HEK293 (cell line): ENCODE measurements around the gene GPATCH4.

ENCODE experiments used
- CTCF ChIA-PET: fragments of 350-600 bp; formaldehyde crosslinking; extraction: SDS; loops from one replicate; lab custom pipeline; 2021; ENCODE audit warnings: antibody characterized with exemption; lab: Yijun Ruan, JAX
- POLR2A ChIA-PET: fragments of 300-600 bp; formaldehyde crosslinking; extraction: SDS; loops from one replicate; lab custom pipeline; 2020; ENCODE audit warnings: antibody characterized with exemption, inconsistent platforms; lab: Yijun Ruan, JAX
- H3K27ac ChIP-seq: fragments of 200-500 bp; sonication (Bioruptor generic); 2 replicates; pipeline ENCODE4 v1.5.1; 2014; ENCODE audit warnings: low read depth, low read length, control low read depth, inconsistent platforms; ENCODE audit errors: extremely low read depth
- H3K36me3 ChIP-seq, 2 experiments: fragments of 200-500 bp in 1 of 2; sonication (Bioruptor generic) in 1 of 2; 1 replicate in 1 of 2; 2 replicates in 1 of 2; pipeline ENCODE4 v1.5.1; 2014 to 2017; ENCODE audit warnings: inconsistent platforms in 2 of 2, low read length in 2 of 2; ENCODE audit not compliant: control insufficient read depth in 2 of 2, insufficient read depth in 1 of 2
- H3K4me1 ChIP-seq: fragments of 200-500 bp; sonication (Bioruptor generic); 2 replicates; pipeline ENCODE4 v1.5.1; 2014; ENCODE audit warnings: mild to moderate bottlenecking, low read length, inconsistent platforms; ENCODE audit not compliant: control insufficient read depth, insufficient read depth
- H3K4me3 ChIP-seq: 2 replicates; pipeline ENCODE4 v1.5.1; 2011; ENCODE audit warnings: low read depth, mild to moderate bottlenecking, control low read depth, low read length, moderate library complexity
- H3K9me3 ChIP-seq: fragments of 200-500 bp; sonication (Bioruptor generic); 2 replicates; pipeline ENCODE4 v1.5.1; 2014; ENCODE audit warnings: low read depth, low read length, inconsistent platforms; ENCODE audit not compliant: control insufficient read depth, insufficient read depth
- FEZF1 ChIP-seq: fragments of 450-650 bp; formaldehyde crosslinking; IDR thresholded peaks from 2 replicates; pipeline ENCODE4 v1.5.1; 2016; ENCODE audit warnings: missing biosample characterization, missing genetic modification characterization
- GLIS1 ChIP-seq: fragments of 450-650 bp; formaldehyde crosslinking; IDR thresholded peaks from 2 replicates; pipeline ENCODE4 v1.5.1; 2016; ENCODE audit warnings: missing biosample characterization, missing genetic modification characterization
- IKZF3 ChIP-seq: fragments of 450-650 bp; IDR thresholded peaks from 2 replicates; pipeline ENCODE4 v1.5.0; 2018; ENCODE audit warnings: missing biosample characterization, mild to moderate bottlenecking, missing genetic modification characterization, moderate library complexity
- KLF10 ChIP-seq: fragments of 450-650 bp; IDR thresholded peaks from 2 replicates; pipeline ENCODE4 v1.5.1; 2018; ENCODE audit warnings: missing biosample characterization, mild to moderate bottlenecking, missing genetic modification characterization
- MYNN ChIP-seq: fragments of 450-650 bp; formaldehyde crosslinking; IDR thresholded peaks from 2 replicates; pipeline ENCODE4 v1.5.1; 2016; ENCODE audit warnings: missing biosample characterization, missing genetic modification characterization, borderline replicate concordance
- SCRT1 ChIP-seq: fragments of 450-650 bp; formaldehyde crosslinking; IDR thresholded peaks from 2 replicates; pipeline ENCODE4 v1.5.1; 2016; ENCODE audit warnings: missing biosample characterization, missing genetic modification characterization, borderline replicate concordance
- SCRT2 ChIP-seq: fragments of 450-650 bp; formaldehyde crosslinking; IDR thresholded peaks from 2 replicates; pipeline ENCODE4 v1.5.1; 2016; ENCODE audit warnings: missing biosample characterization, missing genetic modification characterization
- YY1 ChIP-seq: fragments of 450-650 bp; formaldehyde crosslinking; IDR thresholded peaks from 2 replicates; pipeline ENCODE4 v1.5.1; 2018; ENCODE audit warnings: missing biosample characterization, missing genetic modification characterization
- ZBTB21 ChIP-seq: fragments of 450-650 bp; formaldehyde crosslinking; IDR thresholded peaks from 2 replicates; pipeline ENCODE4 v1.5.1; 2017; ENCODE audit warnings: missing biosample characterization, missing genetic modification characterization
- ZFP37 ChIP-seq: fragments of 450-650 bp; formaldehyde crosslinking; IDR thresholded peaks from 2 replicates; pipeline ENCODE4 v1.5.1; 2016; ENCODE audit warnings: missing biosample characterization, missing genetic modification characterization
- ZIC2 ChIP-seq: fragments of 450-650 bp; formaldehyde crosslinking; IDR thresholded peaks from 2 replicates; pipeline ENCODE4 v1.5.1; 2016; ENCODE audit warnings: missing biosample characterization, missing genetic modification characterization
- ZNF133 ChIP-seq: fragments of 450-650 bp; formaldehyde crosslinking; IDR thresholded peaks from 2 replicates; pipeline ENCODE4 v1.5.1; 2016; ENCODE audit warnings: missing biosample characterization, missing genetic modification characterization
- ZNF223 ChIP-seq: fragments of 450-650 bp; formaldehyde crosslinking; IDR thresholded peaks from 2 replicates; pipeline ENCODE4 v1.5.1; 2016; ENCODE audit warnings: missing biosample characterization, missing genetic modification characterization
- ZNF266 ChIP-seq: fragments of 450-650 bp; formaldehyde crosslinking; IDR thresholded peaks from 2 replicates; pipeline ENCODE4 v1.5.1; 2016; ENCODE audit warnings: missing biosample characterization, missing genetic modification characterization, low read depth
- ZNF624 ChIP-seq: fragments of 450-650 bp; formaldehyde crosslinking; IDR thresholded peaks from 2 replicates; pipeline ENCODE4 v1.5.1; 2017; ENCODE audit warnings: missing biosample characterization, missing genetic modification characterization
- ZNF768 ChIP-seq: fragments of 450-650 bp; formaldehyde crosslinking; IDR thresholded peaks from 2 replicates; pipeline ENCODE4 v1.5.1; 2018; ENCODE audit warnings: missing biosample characterization, mild to moderate bottlenecking, missing genetic modification characterization
- TF ChIP-seq, protein P1 (sequence below): fragments of 450-650 bp; formaldehyde crosslinking; IDR thresholded peaks from 2 replicates; pipeline ENCODE4 v1.5.1; 2016; ENCODE audit warnings: missing biosample characterization, missing genetic modification characterization
- TF ChIP-seq, protein P2 (sequence below): fragments of 450-650 bp; formaldehyde crosslinking; IDR thresholded peaks from 2 replicates; pipeline ENCODE4 v1.5.1; 2017; ENCODE audit warnings: missing biosample characterization, missing genetic modification characterization
- TF ChIP-seq, protein P3 (sequence below): fragments of 450-650 bp; IDR thresholded peaks from 2 replicates; pipeline ENCODE4 v1.5.1; 2018; ENCODE audit warnings: missing biosample characterization, missing genetic modification characterization
- TF ChIP-seq, protein P4 (sequence below): fragments of 450-650 bp; formaldehyde crosslinking; IDR thresholded peaks from 2 replicates; pipeline ENCODE4 v1.5.1; 2016; ENCODE audit warnings: missing biosample characterization, missing genetic modification characterization

Gene GPATCH4

DNA sequence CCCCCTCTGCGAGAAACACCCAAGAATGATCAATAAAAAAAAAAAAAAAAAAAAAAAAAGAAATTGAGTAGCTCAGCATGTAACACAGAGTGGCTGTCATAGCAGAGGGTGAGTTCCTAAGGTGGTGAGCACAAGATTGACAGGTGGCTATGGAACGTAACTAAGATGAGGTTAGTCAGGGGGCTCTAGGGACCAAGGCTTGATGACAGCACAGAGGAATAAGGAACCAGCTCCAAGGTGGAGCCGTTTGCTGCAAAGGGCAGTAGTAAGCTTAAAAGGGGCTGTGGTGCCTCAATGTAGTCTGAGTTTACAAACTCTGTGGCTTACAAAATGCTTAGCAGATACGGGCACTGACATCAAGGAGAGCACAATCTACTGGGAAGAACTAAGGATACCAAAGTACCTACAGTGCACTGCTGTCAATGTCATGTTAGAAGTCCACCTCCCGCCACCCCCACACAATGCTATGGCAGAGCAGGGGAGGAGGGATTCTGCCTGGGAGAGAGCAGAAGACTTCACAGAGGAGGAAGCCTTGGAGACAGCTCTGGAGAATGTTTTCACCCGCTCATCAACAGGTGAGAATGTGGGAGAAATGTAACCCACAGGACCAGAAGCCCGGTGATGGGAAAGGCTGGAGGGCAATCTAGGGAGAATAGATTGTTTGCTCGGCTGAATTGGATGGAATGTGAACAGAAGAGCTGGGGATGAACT lies 42.0 kb downstream of the GPATCH4 start:
- ChIA-PET CTCF (interaction anchor here (0.6 kb wide), 2 partner anchors 108 to 1448 kb away, joined by 3 read pairs; no protein-coding TSS in a partner anchor), POLR2A (no interaction called here)
- TF ChIP-seq MYNN (tag by site-specific recombination) (no peak), KLF10 (tag by site-specific recombination) (no peak), ZNF768 (no peak), SCRT2 (peak; percentile 66)
- H3K9me3 ChIP-seq, result no peaks in the 10 kb centered on the region
- no peaks in the 10 kb centered on the region for H3K4me1 ChIP-seq
- no peak overlapping the region for H3K27ac ChIP-seq
- H3K4me3 ChIP-seq, result no peak overlapping the region
- peaks cover 23 to 79% of the 10 kb centered on the region in 2 experiments for H3K36me3 ChIP-seq

DNA sequence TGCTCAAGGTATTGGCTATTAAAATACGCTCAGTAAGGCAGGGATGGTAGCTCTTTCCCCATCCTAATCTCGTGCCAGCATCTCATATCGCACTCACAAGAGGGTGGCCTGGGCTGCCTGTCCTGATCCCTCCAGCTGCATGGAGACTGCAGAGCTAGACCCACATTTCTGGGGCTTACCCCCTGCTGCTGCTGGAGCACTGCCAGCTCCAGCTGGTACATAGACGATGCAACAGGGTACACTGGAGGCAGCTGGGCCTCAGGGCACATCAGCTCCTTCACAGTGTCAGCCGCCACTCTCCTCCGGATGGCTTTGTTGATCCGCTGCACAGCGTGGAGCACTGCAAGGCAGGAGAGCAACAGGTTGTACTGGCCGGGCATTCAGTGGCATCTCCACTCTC lies 44.9 kb downstream of the GPATCH4 start:
- ChIA-PET CTCF (no interaction called here), POLR2A (interaction anchor here (0.8 to 1.8 kb wide), 2 partner anchors 9 to 25 kb away, joined by 3 to 4 read pairs; no protein-coding TSS in a partner anchor)
- TF ChIP-seq IKZF3 (tag by site-specific recombination) (no peak), GLIS1 (tag by site-specific recombination) (peak; percentile 45; the same call in 1 of the 2 replicates), SCRT2 (peak; percentile 94), ZIC2 (tag by site-specific recombination) (peak; percentile 84), SCRT1 (tag by site-specific recombination) (peak; percentile 75)
- TF ChIP-seq, protein P1, sequence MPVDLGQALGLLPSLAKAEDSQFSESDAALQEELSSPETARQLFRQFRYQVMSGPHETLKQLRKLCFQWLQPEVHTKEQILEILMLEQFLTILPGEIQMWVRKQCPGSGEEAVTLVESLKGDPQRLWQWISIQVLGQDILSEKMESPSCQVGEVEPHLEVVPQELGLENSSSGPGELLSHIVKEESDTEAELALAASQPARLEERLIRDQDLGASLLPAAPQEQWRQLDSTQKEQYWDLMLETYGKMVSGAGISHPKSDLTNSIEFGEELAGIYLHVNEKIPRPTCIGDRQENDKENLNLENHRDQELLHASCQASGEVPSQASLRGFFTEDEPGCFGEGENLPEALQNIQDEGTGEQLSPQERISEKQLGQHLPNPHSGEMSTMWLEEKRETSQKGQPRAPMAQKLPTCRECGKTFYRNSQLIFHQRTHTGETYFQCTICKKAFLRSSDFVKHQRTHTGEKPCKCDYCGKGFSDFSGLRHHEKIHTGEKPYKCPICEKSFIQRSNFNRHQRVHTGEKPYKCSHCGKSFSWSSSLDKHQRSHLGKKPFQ (tag by site-specific recombination), result no peak
- H3K4me3 ChIP-seq, result no peak overlapping the region
- no peaks in the 10 kb centered on the region for H3K4me1 ChIP-seq
- no peaks in the 10 kb centered on the region for H3K9me3 ChIP-seq
- H3K27ac ChIP-seq, result no peak overlapping the region
- H3K36me3 ChIP-seq, result peaks cover 26 to 74% of the 10 kb centered on the region in 2 experiments

GRCh38 chr1:156555715-156556114 lies 45.6 kb downstream of the GPATCH4 start:
- Histone ChIP-seq H3K4me3 (no peak overlapping the region), H3K27ac (no peak overlapping the region), H3K36me3 (peaks cover 20 to 74% of the 10 kb centered on the region in 2 experiments), H3K4me1 (no peaks in the 10 kb centered on the region), H3K9me3 (no peaks in the 10 kb centered on the region)
- TF ChIP-seq YY1 (tag by site-specific recombination) (no peak), ZFP37 (no peak), ZNF133 (tag by site-specific recombination) (no peak), ZNF223 (tag by site-specific recombination) (no peak), ZNF624 (tag by site-specific recombination) (no peak), ZNF266 (tag by site-specific recombination) (no peak), FEZF1 (tag by site-specific recombination) (no peak), ZBTB21 (no peak)
- TF ChIP-seq, protein P2, sequence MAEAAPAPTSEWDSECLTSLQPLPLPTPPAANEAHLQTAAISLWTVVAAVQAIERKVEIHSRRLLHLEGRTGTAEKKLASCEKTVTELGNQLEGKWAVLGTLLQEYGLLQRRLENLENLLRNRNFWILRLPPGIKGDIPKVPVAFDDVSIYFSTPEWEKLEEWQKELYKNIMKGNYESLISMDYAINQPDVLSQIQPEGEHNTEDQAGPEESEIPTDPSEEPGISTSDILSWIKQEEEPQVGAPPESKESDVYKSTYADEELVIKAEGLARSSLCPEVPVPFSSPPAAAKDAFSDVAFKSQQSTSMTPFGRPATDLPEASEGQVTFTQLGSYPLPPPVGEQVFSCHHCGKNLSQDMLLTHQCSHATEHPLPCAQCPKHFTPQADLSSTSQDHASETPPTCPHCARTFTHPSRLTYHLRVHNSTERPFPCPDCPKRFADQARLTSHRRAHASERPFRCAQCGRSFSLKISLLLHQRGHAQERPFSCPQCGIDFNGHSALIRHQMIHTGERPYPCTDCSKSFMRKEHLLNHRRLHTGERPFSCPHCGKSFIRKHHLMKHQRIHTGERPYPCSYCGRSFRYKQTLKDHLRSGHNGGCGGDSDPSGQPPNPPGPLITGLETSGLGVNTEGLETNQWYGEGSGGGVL (tag by site-specific recombination), result no peak
- TF ChIP-seq, protein P1 (tag by site-specific recombination), result no peak
- TF ChIP-seq, protein P3, sequence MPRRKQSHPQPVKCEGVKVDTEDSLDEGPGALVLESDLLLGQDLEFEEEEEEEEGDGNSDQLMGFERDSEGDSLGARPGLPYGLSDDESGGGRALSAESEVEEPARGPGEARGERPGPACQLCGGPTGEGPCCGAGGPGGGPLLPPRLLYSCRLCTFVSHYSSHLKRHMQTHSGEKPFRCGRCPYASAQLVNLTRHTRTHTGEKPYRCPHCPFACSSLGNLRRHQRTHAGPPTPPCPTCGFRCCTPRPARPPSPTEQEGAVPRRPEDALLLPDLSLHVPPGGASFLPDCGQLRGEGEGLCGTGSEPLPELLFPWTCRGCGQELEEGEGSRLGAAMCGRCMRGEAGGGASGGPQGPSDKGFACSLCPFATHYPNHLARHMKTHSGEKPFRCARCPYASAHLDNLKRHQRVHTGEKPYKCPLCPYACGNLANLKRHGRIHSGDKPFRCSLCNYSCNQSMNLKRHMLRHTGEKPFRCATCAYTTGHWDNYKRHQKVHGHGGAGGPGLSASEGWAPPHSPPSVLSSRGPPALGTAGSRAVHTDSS (tag by site-specific recombination), result no peak
- TF ChIP-seq, protein P4, sequence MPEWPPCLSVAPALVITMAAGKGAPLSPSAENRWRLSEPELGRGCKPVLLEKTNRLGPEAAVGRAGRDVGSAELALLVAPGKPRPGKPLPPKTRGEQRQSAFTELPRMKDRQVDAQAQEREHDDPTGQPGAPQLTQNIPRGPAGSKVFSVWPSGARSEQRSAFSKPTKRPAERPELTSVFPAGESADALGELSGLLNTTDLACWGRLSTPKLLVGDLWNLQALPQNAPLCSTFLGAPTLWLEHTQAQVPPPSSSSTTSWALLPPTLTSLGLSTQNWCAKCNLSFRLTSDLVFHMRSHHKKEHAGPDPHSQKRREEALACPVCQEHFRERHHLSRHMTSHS (tag by site-specific recombination), result no peak
- CTCF ChIA-PET, result interaction anchor here (0.6 kb wide), 1 partner anchor 158 kb away, joined by 3 read pairs; no protein-coding TSS in a partner anchor
- POLR2A ChIA-PET, result interaction anchor here (0.8 to 1.8 kb wide), 2 partner anchors 10 to 25 kb away, joined by 3 to 4 read pairs; no protein-coding TSS in a partner anchor
